A549 (cell line): ENCODE results near the gene MEGF6.

Experiments used
- KDM1A ChIP-seq: fragments of 200-600 bp; sonication (generic); IDR thresholded peaks from 2 replicates; pipeline ENCODE4 v1.6.1; 2016; ENCODE audit warnings: low read depth, mild to moderate bottlenecking
- PBX3 ChIP-seq: IDR thresholded peaks from 2 replicates; pipeline ENCODE4 v1.6.1; 2012
- POLR2A ChIP-seq: IDR thresholded peaks from 2 replicates; pipeline ENCODE4 v1.6.1; 2012; ENCODE audit warnings: mild to moderate bottlenecking, low read length
- SMC3 ChIP-seq: fragments of >200 bp; sonication (Bioruptor Twin); formaldehyde crosslinking; IDR thresholded peaks from 3 replicates; pipeline ENCODE4 v1.6.1; 2018; ENCODE audit warnings: inconsistent platforms
- TF ChIP-seq, protein P1 (sequence below): fragments of >200 bp; sonication (Bioruptor Twin); formaldehyde crosslinking; IDR thresholded peaks from 3 replicates; pipeline ENCODE4 v1.5.1; 2016
- TF ChIP-seq, protein P2 (sequence below): fragments of >200 bp; sonication (Bioruptor Twin); formaldehyde crosslinking; IDR thresholded peaks from 3 replicates; pipeline ENCODE4 v1.6.1; 2016

- TF ChIP-seq POLR2A (no peak), PBX3 (no peak), KDM1A (no peak), SMC3 (no peak)
- TF ChIP-seq, protein P1, sequence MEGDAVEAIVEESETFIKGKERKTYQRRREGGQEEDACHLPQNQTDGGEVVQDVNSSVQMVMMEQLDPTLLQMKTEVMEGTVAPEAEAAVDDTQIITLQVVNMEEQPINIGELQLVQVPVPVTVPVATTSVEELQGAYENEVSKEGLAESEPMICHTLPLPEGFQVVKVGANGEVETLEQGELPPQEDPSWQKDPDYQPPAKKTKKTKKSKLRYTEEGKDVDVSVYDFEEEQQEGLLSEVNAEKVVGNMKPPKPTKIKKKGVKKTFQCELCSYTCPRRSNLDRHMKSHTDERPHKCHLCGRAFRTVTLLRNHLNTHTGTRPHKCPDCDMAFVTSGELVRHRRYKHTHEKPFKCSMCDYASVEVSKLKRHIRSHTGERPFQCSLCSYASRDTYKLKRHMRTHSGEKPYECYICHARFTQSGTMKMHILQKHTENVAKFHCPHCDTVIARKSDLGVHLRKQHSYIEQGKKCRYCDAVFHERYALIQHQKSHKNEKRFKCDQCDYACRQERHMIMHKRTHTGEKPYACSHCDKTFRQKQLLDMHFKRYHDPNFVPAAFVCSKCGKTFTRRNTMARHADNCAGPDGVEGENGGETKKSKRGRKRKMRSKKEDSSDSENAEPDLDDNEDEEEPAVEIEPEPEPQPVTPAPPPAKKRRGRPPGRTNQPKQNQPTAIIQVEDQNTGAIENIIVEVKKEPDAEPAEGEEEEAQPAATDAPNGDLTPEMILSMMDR: no peak
- TF ChIP-seq, protein P2, sequence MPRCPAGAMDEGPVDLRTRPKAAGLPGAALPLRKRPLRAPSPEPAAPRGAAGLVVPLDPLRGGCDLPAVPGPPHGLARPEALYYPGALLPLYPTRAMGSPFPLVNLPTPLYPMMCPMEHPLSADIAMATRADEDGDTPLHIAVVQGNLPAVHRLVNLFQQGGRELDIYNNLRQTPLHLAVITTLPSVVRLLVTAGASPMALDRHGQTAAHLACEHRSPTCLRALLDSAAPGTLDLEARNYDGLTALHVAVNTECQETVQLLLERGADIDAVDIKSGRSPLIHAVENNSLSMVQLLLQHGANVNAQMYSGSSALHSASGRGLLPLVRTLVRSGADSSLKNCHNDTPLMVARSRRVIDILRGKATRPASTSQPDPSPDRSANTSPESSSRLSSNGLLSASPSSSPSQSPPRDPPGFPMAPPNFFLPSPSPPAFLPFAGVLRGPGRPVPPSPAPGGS: no peak
These were observed 58.0 kb downstream of the MEGF6 start for GRCh38 chr1:3553166-3553939.
